Thymus (tissue), 11 donors: ENCODE data around the gene CLEC16A. TPM values are rescaled to one million over a fixed set of nuclear protein-coding genes. Genes with fewer than 3 reads are reported as not detected.
A peak's percentile ranks its signal among the peaks of the same experiment; 100 is the strongest.

Source experiments
- DNase-seq, 9 donors: peaks; one replicate each; pipeline ENCODE4 v3.0.0-alpha.2; 2013; ENCODE audit warnings: low spot score in 9 of 9, low read depth in 6 of 9, missing footprints in 1 of 9
- H3K27ac ChIP-seq, 2 donors: one replicate each; pipeline ENCODE4 v1.5.1; 2013; ENCODE audit warnings: control low read depth in 1 of 2, low read depth in 1 of 2, low read length in 1 of 2, mild to moderate bottlenecking in 1 of 2, moderate library complexity in 1 of 2
- H3K27me3 ChIP-seq, 2 donors: one replicate each; pipeline ENCODE4 v1.5.1; 2013; ENCODE audit warnings: low read length in 1 of 2; ENCODE audit not compliant: control insufficient read depth in 2 of 2, insufficient read depth in 1 of 2
- H3K36me3 ChIP-seq, 2 donors: one replicate each; pipeline ENCODE4 v1.5.1; 2013; ENCODE audit warnings: low read length in 1 of 2, mild to moderate bottlenecking in 1 of 2, moderate library complexity in 1 of 2; ENCODE audit not compliant: control insufficient read depth in 2 of 2, insufficient read depth in 2 of 2
- H3K4me1 ChIP-seq, 2 donors: one replicate each; pipeline ENCODE4 v1.5.1; 2013; ENCODE audit warnings: low read length in 2 of 2; ENCODE audit not compliant: control insufficient read depth in 2 of 2, insufficient read depth in 2 of 2
- H3K4me3 ChIP-seq, 2 donors: one replicate each; pipeline ENCODE4 v1.5.1; 2013; ENCODE audit warnings: low read length in 2 of 2, control low read depth in 1 of 2, mild to moderate bottlenecking in 1 of 2
- H3K9me3 ChIP-seq, 2 donors: one replicate each; pipeline ENCODE4 v1.5.1; 2013; ENCODE audit warnings: low read length in 1 of 2, mild to moderate bottlenecking in 1 of 2; ENCODE audit not compliant: control insufficient read depth in 2 of 2, insufficient read depth in 1 of 2
- WGBS: extraction: QIAGEN DNeasy Blood & Tissue Kit; methylation state at CpG from one replicate; pipeline ENCODE4 v1.1.7; 2013; 5-methylcytosine and 5-hydroxymethylcytosine counted together
- polyA plus RNA-seq: library from polyadenylated mRNA; stranded (reverse); fragments of 200-250 nt; gene quantifications from one replicate; pipeline ENCODE4 v1.2.3, GENCODE V29; 2013
- total RNA-seq: library from RNA; stranded (reverse); fragments of 120-200 nt; gene quantifications from one replicate; pipeline ENCODE4 v1.2.4, GENCODE V29; 2013
- donor health status: healthy.

CLEC16A gene
- total and polyA plus RNA-seq, 2 donors, result 18.8 to 19.9 TPM

GRCh38 chr16:11196286-11196828 lies 252.0 kb downstream of the CLEC16A start:
- H3K27ac ChIP-seq, result no peak overlapping the region
- no peak for DNase-seq
- H3K36me3 ChIP-seq, result no peaks in the 10 kb centered on the region
- H3K27me3 ChIP-seq, result no peaks in the 10 kb centered on the region
- no peak overlapping the region for H3K4me3 ChIP-seq
- 64% methylated on average over 3 of the region's 3 CpGs for WGBS
- peaks cover 0 to 5% of the 10 kb centered on the region in 2 donors for H3K9me3 ChIP-seq
- H3K4me1 ChIP-seq, result peaks cover 0 to 33% of the 10 kb centered on the region in 2 donors

DNA sequence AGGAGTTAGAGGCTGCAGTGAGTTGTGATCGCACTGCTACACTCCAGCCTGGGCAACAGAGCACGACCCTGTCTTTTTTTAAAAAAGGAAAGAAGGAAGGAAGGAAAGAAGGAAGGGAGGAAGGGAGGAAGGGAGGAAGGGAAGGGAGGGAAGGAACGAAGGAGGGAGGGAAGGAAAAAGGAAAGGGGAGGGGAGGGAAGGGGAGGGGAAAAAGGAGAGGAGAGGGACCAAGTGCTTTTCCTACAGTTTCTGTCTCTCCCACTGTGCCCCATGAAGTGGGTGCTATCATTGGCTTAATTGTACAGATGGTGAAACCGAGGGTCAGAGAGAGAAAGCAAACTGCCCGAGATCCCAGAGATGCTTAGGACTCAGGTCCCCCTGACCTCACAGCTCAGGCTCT lies 254.0 kb downstream of the CLEC16A start:
- no peak overlapping the region for H3K4me3 ChIP-seq
- WGBS, result 93% methylated on average over 5 of the region's 5 CpGs
- DNase-seq, result no peak
- no peak overlapping the region for H3K27ac ChIP-seq
- H3K27me3 ChIP-seq, result peaks cover 0 to 5% of the 10 kb centered on the region in 2 donors
- no peaks in the 10 kb centered on the region for H3K36me3 ChIP-seq
- H3K9me3 ChIP-seq, result peaks cover 0 to 5% of the 10 kb centered on the region in 2 donors
- peaks cover 0 to 48% of the 10 kb centered on the region in 2 donors for H3K4me1 ChIP-seq

DNA sequence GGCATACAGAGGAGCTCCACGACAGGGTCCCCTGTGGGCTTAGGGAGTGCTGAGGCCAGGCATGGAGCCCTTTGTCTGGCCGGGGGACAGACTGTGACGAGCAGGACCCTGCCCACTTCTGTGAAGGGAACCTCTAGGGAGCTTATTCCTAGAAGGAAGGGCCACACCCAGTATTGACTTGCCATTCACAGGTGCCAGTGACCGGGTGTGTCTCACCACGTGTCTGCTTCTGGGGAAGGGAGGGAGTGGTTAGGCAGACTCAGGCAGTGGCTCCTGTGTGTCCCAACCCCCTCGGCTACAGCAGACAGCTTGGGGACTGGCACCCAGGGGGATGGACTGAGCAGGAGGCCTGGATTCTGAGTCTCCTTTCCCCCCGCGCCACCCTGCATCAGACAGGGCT lies 254.5 kb downstream of the CLEC16A start:
- DNase-seq, result no peak
- no peak overlapping the region for H3K27ac ChIP-seq
- H3K27me3 ChIP-seq, result peaks cover 0 to 5% of the 10 kb centered on the region in 2 donors
- 80% methylated on average over 8 of the region's 8 CpGs for WGBS
- no peaks in the 10 kb centered on the region for H3K36me3 ChIP-seq
- no peak overlapping the region for H3K4me3 ChIP-seq
- H3K9me3 ChIP-seq, result peaks cover 0 to 5% of the 10 kb centered on the region in 2 donors
- peaks cover 0 to 48% of the 10 kb centered on the region in 2 donors for H3K4me1 ChIP-seq

DNA sequence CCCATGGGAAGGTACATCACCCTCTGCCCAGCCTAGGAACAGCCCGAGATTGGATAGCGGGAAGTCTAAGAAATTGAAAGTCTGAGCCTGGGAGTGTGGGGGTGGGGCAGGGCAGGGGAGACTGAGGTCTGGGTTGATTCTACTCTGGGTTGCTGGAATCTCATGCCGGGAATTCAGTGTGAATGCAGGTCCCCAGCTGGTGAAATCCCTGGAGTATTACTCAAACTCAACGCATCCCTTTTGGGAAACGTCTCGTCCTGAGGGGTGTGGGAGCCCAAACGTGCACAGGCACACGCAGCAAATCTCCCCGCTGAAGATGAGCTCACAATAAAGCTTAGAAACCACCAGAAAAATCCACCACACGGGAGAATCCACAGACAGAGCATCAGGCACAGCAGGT lies 256.2 kb downstream of the CLEC16A start:
- Histone ChIP-seq H3K4me3 (no peak overlapping the region), H3K9me3 (peaks cover 0 to 5% of the 10 kb centered on the region in 2 donors), H3K27ac (no peak overlapping the region), H3K36me3 (no peaks in the 10 kb centered on the region), H3K4me1 (peaks cover 0 to 34% of the 10 kb centered on the region in 2 donors), H3K27me3 (peaks cover 0 to 5% of the 10 kb centered on the region in 2 donors)
- no peak for DNase-seq
- whole genome bisulfite sequencing, result 94% methylated on average over 10 of the region's 10 CpGs

DNA sequence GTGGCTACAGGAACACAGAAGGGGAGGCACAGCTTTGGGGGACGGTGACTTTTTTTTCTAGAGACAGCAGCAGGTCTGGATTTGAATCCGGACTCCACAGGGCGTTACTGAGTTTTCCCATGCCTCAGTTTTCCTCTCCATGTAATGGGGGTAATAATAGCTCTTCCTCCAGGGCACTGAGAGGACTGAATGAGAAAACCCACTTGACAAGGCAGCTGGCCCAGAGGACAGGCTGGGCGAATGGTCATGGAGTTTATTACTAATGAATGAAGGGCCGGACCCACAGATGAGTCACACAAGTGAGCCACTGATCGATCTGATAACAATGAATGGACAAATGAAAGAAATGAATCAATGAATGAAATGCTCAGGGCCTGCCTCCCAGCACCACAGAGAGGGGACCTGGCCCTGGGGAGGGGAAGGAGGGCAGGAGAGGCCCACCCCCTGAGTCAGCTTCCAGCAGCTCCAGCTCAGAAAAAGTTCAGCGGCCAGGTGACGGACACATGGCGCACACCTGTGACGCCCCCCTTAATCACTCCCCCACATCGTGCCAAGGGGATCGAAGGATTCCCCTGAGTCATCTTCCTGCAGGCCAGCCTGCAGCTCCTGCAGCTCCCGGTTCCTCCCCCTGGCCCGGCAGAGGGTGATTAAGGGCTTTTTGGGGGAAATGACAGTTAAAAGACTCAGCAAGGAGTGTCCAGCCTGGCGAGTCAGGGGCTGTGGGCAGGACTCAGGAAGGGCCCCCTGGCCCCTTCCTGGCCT lies 257.3 kb downstream of the CLEC16A start:
- 48% methylated on average over 15 of the region's 15 CpGs for WGBS
- Histone ChIP-seq H3K4me1 (peaks cover 0 to 40% of the 10 kb centered on the region in 2 donors), H3K27me3 (peaks cover 0 to 5% of the 10 kb centered on the region in 2 donors), H3K36me3 (no peaks in the 10 kb centered on the region), H3K9me3 (no peaks in the 10 kb centered on the region), H3K27ac (no peak overlapping the region), H3K4me3 (no peak overlapping the region)
- no peak for DNase-seq

DNA sequence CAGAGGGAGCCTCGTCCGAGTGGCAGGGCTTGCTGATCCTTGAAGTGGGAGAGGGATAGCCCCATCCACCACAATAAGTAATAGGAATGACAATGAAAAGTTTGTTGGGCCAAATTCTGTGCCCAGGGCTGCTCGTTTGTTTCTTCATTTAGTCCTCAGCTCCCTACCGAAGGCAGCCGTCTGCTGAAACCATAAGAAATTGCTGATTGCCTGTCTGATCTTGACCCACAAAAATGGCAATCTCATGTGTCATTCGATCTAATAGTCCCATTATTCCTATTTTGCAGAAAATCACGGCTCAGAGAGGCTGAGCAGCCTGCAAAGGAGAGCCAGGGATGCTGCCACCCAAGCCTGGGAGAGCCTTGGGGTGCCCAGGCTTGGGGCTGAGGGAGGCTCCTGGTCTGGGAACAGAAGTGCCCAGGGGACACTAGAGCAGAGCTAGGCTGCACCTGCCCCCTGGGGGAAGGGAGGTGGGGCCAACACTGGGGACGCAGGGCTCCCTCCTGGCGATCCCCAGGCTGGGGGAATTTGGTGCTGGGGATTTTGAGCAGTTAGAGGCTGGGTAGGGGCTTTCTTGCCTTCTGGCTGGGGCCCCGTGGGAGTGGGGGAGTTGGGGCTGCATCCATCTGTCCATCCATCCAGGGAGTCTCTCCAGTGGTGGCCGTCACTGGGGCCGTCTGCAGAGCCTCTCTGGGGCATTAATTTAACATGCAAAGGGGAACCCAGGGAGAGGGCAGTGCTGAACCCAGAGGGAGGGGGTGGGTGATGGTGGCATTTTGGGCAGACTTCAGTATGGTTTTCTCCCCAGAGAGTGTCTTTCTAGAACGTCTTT lies 258.1 kb downstream of the CLEC16A start:
- no peak overlapping the region for H3K4me3 ChIP-seq
- H3K27me3 ChIP-seq, result peaks cover 0 to 5% of the 10 kb centered on the region in 2 donors
- peak overlapping the region in 1 of 2 donors; percentile 22 for H3K27ac ChIP-seq
- no peak for DNase-seq
- peaks cover 0 to 40% of the 10 kb centered on the region in 2 donors for H3K4me1 ChIP-seq
- H3K9me3 ChIP-seq, result peaks cover 0 to 3% of the 10 kb centered on the region in 2 donors
- WGBS, result 46% methylated on average over 13 of the region's 13 CpGs
- no peaks in the 10 kb centered on the region for H3K36me3 ChIP-seq

DNA sequence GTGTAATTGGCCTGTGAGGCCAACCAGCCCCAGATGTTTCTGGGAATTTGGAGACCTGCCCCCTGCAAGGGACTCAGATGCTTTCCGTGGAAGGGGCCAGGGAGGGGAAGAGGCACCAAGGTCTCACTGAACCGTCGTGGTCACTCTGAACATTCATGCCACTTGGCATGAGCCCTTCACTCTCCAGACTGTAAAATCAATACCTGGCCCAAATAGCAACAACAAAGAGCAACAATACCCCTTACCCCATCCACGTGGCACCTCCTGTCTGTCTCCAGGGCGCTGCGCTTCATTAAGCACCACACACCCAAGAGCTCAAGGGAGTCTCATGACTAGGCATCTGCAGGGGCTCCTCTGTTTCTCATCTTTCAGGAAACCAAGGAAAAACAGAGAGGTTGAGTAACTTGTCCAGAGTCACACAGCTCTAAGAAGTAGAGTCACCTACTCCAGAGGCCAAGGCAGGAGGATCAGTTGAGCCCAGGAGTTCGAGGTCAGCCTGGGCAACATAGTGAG lies 258.8 kb downstream of the CLEC16A start:
- Histone ChIP-seq H3K27me3 (peaks cover 0 to 5% of the 10 kb centered on the region in 2 donors), H3K27ac (peak overlapping the region in 1 of 2 donors; percentile 22), H3K9me3 (peaks cover 1 to 10% of the 10 kb centered on the region in 2 donors), H3K4me3 (no peak overlapping the region), H3K4me1 (peaks cover 0 to 40% of the 10 kb centered on the region in 2 donors), H3K36me3 (no peaks in the 10 kb centered on the region)
- 90% methylated on average over 7 of the region's 7 CpGs for WGBS
- DNase-seq, result no peak

GRCh38 chr16:11204513-11205047 lies 260.2 kb downstream of the CLEC16A start:
- H3K36me3 ChIP-seq, result no peaks in the 10 kb centered on the region
- peaks cover 0 to 39% of the 10 kb centered on the region in 2 donors for H3K4me1 ChIP-seq
- H3K27ac ChIP-seq, result no peak overlapping the region
- 85% methylated on average over 4 of the region's 4 CpGs for WGBS
- no peak for DNase-seq
- H3K4me3 ChIP-seq, result no peak overlapping the region
- H3K27me3 ChIP-seq, result peaks cover 0 to 5% of the 10 kb centered on the region in 2 donors
- H3K9me3 ChIP-seq, result peaks cover 1 to 14% of the 10 kb centered on the region in 2 donors
